Tibial nerve (tissue), 4 donors: Measurements from ENCODE around the gene TOM1L2. TPM values are rescaled to one million over a fixed set of nuclear protein-coding genes. Genes with fewer than 3 reads are reported as not detected.
"Not testable (repeated sequence)": the region's sequence is repeated elsewhere in the genome, so short reads cannot be mapped to it uniquely, and the experiment has no call there.

Experiments
- DNase-seq, 2 donors: peaks; one replicate each; pipeline ENCODE4 v3.0.0-alpha.2; 2019; ENCODE audit warnings: low spot score in 2 of 2
- H3K27ac ChIP-seq, 4 donors: fragments of 200-600 bp; sonication (generic) in 3 of 4; one replicate each; pipeline ENCODE4 v1.5.1; 2017 to 2019; ENCODE audit warnings: mild to moderate bottlenecking in 1 of 4
- H3K27me3 ChIP-seq, 2 donors: fragments of 200-600 bp; sonication (generic) in 1 of 2; one replicate each; pipeline versions ENCODE4 v1.5.1 to v1.6.0; 2017 to 2019
- H3K36me3 ChIP-seq, 3 donors: fragments of 200-600 bp; sonication (generic); one replicate each; pipeline ENCODE4 v1.5.1; 2018 to 2019
- H3K4me1 ChIP-seq, 4 donors: fragments of 200-600 bp; sonication (generic) in 3 of 4; one replicate each; pipeline ENCODE4 v1.5.1; 2017 to 2019
- H3K4me3 ChIP-seq, 4 donors: fragments of 200-600 bp; sonication (generic) in 3 of 4; one replicate each; pipeline ENCODE4 v1.5.1; 2017 to 2019; ENCODE audit warnings: mild to moderate bottlenecking in 1 of 4, moderate library complexity in 1 of 4
- H3K9me3 ChIP-seq, 4 donors: fragments of 200-600 bp; sonication (generic) in 3 of 4; one replicate each; pipeline ENCODE4 v1.5.1; 2017 to 2019
- CTCF ChIP-seq, 5 experiments: fragments of 200-600 bp in 3 of 5; fragments of 450-650 bp in 2 of 5; sonication (generic) in 3 of 5; IDR thresholded peaks; one replicate each; pipeline ENCODE4 v1.5.1; 2016 to 2019; ENCODE audit warnings: antibody characterized with exemption in 5 of 5, mild to moderate bottlenecking in 3 of 5, moderate library complexity in 2 of 5
- EP300 ChIP-seq, 2 donors: sonication (generic); formaldehyde crosslinking; IDR thresholded peaks; one replicate each; pipeline ENCODE4 v1.6.1; 2017; ENCODE audit warnings: antibody characterized with exemption in 2 of 2, mild to moderate bottlenecking in 1 of 2
- POLR2A ChIP-seq, 2 donors: fragments of 450-650 bp; IDR thresholded peaks; one replicate each; pipeline ENCODE4 v1.6.1; 2017; ENCODE audit warnings: antibody characterized with exemption in 2 of 2, mild to moderate bottlenecking in 2 of 2, moderate library complexity in 2 of 2
- WGBS, 2 donors: methylation state at CpG; one replicate each; pipeline ENCODE4 v1.1.5; 2018; 5-methylcytosine and 5-hydroxymethylcytosine counted together
- total RNA-seq, 4 donors: library from RNA; depleted of rRNA; stranded (reverse); fragments of >200 nt; gene quantifications; one replicate each; pipeline ENCODE4 v1.1.0, GENCODE V29; 2016

TOM1L2 gene
- total RNA-seq, 4 donors from 2014 or later: 83.4 to 109 (median 96.8) TPM

- Histone ChIP-seq H3K36me3 (no peaks in the 10 kb centered on the region), H3K4me1 (peaks cover 0 to 63% (median 42%) of the 10 kb centered on the region in 4 donors), H3K9me3 (no peaks in the 10 kb centered on the region), H3K27me3 (no peaks in the 10 kb centered on the region), H3K4me3 (no peak overlapping the region), H3K27ac (peak overlapping the region in 2 of 4 donors; percentile 32 to 83)
- DNase-seq: no peak
- TF ChIP-seq CTCF (IDR thresholded peaks at IDR 0.05) (no peak), POLR2A (IDR thresholded peaks at IDR 0.05) (no peak), EP300 (IDR thresholded peaks at IDR 0.05) (no peak)
These were observed 54.8 kb downstream of the TOM1L2 start for GRCh38 chr17:17917394-17917793.

DNA sequence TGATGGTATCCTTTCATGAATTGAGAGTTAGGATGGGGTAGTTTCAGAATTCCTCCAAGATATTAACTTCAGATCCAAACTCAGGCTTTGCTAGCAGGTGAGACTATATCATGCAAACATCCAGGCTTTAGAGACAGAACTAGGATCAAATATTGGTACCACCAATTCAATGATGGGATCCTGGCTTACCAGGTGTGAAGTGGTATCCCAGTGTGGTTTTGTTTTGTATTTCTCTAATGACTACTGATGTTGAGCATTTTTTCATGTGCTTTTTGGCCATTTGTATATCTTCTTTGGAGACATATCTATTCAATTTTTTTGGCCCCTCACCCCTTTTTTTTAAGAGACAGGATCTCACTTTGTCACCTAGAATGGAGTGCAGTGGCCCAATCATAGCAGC lies 57.0 kb downstream of the TOM1L2 start:
- H3K36me3 ChIP-seq: no peaks in the 10 kb centered on the region
- H3K27ac ChIP-seq: peak overlapping the region in 3 of 4 donors; percentile 23 to 78 (median 63)
- H3K4me1 ChIP-seq: peaks cover 0 to 53% (median 26%) of the 10 kb centered on the region in 4 donors
- no peak for TF ChIP-seq EP300 (IDR thresholded peaks at IDR 0.05)
- no peak for TF ChIP-seq POLR2A (IDR thresholded peaks at IDR 0.05)
- TF ChIP-seq CTCF (IDR thresholded peaks at IDR 0.05): no peak
- no peaks in the 10 kb centered on the region for H3K27me3 ChIP-seq
- DNase-seq: no peak
- no peaks in the 10 kb centered on the region for H3K9me3 ChIP-seq
- H3K4me3 ChIP-seq: no peak overlapping the region

GRCh38 chr17:17913695-17914332 lies 58.4 kb downstream of the TOM1L2 start:
- H3K4me3 ChIP-seq: no peak overlapping the region
- no peak for TF ChIP-seq POLR2A (IDR thresholded peaks at IDR 0.05)
- TF ChIP-seq EP300 (IDR thresholded peaks at IDR 0.05): peak in 1 of 2 donors; percentile 7
- peak in 1 of 2 donors; percentile 28 for DNase-seq
- H3K27ac ChIP-seq: peak overlapping the region; percentile 22 to 78 (median 43)
- no peaks in the 10 kb centered on the region for H3K36me3 ChIP-seq
- peaks cover 0 to 53% (median 21%) of the 10 kb centered on the region in 4 donors for H3K4me1 ChIP-seq
- H3K27me3 ChIP-seq: no peaks in the 10 kb centered on the region
- H3K9me3 ChIP-seq: no peaks in the 10 kb centered on the region
- 7 to 18% methylated on average over 4 of the region's 4 CpGs for WGBS, 2 donors

DNA sequence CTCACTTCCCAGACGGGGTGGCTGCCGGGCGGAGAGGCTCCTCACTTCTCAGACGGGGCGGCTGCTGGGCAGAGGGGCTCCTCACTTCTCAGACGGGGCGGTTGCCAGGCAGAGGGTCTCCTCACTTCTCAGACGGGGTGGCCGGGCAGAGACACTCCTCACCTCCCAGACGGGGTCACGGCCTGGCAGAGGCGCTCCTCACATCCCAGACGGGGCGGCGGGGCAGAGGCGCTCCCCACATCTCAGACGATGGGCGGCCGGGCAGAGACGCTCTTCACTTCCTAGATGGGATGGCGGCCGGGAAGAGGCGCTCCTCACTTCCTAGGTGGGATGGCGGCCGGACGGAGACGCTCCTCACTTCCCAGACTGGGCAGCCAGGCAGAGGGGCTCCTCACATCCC lies 59.9 kb downstream of the TOM1L2 start:
- whole genome bisulfite sequencing, 2 donors: 90 to 92% methylated on average over 4 to 21 of the region's 27 CpGs
- H3K27ac ChIP-seq, DNase-seq: not testable (repeated sequence)

DNA sequence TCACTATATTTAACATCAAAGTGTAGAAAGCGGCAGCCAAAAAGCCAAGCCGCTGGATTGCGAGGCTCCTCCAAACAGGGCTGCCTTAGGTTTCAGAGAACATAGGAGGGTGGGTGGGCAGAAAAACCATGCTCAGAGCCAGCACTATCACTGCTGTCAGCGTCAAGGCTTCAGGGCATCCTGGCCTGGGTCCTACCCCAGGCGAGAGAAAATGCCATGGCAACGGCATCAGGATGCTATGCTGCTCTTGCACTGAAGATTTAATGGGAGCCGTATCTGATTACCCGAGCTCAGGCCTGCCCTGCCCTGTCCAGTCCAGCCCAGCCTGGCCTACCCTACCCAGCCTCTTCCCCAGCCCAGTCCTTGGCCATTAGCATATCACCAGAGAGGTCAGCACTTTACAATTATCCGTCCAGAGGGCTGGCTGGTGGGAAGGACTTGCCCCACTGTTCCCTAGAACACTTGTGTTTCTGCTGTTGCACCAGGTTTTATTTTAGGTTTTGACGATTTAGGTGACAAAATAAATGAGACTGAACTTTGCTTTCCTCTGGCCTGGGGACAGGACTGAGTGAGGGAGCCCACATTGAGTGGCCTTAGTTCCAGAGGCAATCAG lies 61.1 kb downstream of the TOM1L2 start:
- Histone ChIP-seq H3K4me1 (peaks cover 0 to 69% (median 26%) of the 10 kb centered on the region in 4 donors), H3K27ac (peak overlapping the region in 3 of 4 donors; percentile 25 to 60 (median 38)), H3K27me3 (no peaks in the 10 kb centered on the region), H3K9me3 (no peaks in the 10 kb centered on the region), H3K36me3 (peaks cover 0 to 6% (median 0%) of the 10 kb centered on the region in 3 donors), H3K4me3 (no peak overlapping the region)
- WGBS, 2 donors: 52 to 53% methylated on average over 10 of the region's 10 CpGs
- no peak for DNase-seq
- TF ChIP-seq CTCF (IDR thresholded peaks at IDR 0.05) (no peak), EP300 (IDR thresholded peaks at IDR 0.05) (no peak), POLR2A (IDR thresholded peaks at IDR 0.05) (no peak)

More for the DNA sequence above, 59.9 kb downstream of the TOM1L2 start:
- not testable (repeated sequence) for H3K9me3 ChIP-seq, H3K4me3 ChIP-seq, H3K36me3 ChIP-seq, H3K27me3 ChIP-seq
- peaks cover 0 to 57% (median 21%) of the 10 kb centered on the region in 4 donors for H3K4me1 ChIP-seq

- no peak overlapping the region for H3K4me3 ChIP-seq
- peaks cover 0 to 13% (median 0%) of the 10 kb centered on the region in 3 donors for H3K36me3 ChIP-seq
- no peaks in the 10 kb centered on the region for H3K9me3 ChIP-seq
- no peaks in the 10 kb centered on the region for H3K27me3 ChIP-seq
- H3K4me1 ChIP-seq: peaks cover 0 to 66% (median 27%) of the 10 kb centered on the region in 4 donors
- WGBS, 2 donors: 42 to 45% methylated on average over 4 of the region's 4 CpGs
- no peak for DNase-seq
- H3K27ac ChIP-seq: peak overlapping the region in 1 of 4 donors; percentile 60
- TF ChIP-seq EP300 (IDR thresholded peaks at IDR 0.05) (no peak), POLR2A (IDR thresholded peaks at IDR 0.05) (no peak), CTCF (IDR thresholded peaks at IDR 0.05) (no peak)
These were observed 62.1 kb downstream of the TOM1L2 start for GRCh38 chr17:17910060-17910459.
